ENCODE results near the gene CAPN8. TPM values are rescaled to one million over a fixed set of nuclear protein-coding genes. Genes with fewer than 3 reads are reported as not detected.
A peak's percentile ranks its signal among the peaks of the same experiment; 100 is the strongest.

The CAPN8 gene
- total RNA-seq, 1 experiment from 2014 or later = not detected

DNA sequence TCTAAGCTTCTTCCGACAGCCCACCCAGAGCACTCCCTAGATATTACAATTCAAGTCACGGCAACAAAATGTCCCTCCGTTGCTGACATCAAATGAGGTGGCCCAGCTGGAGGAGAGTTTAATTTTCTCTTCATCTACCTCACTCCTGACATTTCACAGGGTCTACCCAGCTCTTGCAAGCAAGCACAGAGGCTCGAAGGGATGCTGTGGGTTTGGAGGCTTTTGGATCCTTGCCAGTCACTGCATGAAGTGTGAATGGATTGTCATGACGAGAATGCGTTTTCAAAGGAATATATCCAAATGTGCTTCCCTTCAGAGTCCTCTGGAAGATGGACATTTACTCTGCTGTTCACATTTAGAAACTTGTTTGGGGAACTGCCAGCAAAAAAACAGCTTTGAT lies 33.5 kb downstream of the CAPN8 start:
- H3K9me3 ChIP-seq (replicated peaks) = 0 out of 2 replicates have a peak, but pooled peaks cover 3% of the 10 kb centered on the region
- H3K4me1 ChIP-seq (replicated peaks) = no peaks in the 10 kb centered on the region
- H3K27ac ChIP-seq = no peak overlapping the region
- H3K27me3 ChIP-seq (replicated peaks) = peaks cover 4% of the 10 kb centered on the region
- H3K36me3 ChIP-seq = no peaks in the 10 kb centered on the region
- DNase-seq (ENCODE audit: low read depth in 1 of 2, low spot score in 2 of 2) = no peak
- H3K4me3 ChIP-seq = no peak overlapping the region

DNA sequence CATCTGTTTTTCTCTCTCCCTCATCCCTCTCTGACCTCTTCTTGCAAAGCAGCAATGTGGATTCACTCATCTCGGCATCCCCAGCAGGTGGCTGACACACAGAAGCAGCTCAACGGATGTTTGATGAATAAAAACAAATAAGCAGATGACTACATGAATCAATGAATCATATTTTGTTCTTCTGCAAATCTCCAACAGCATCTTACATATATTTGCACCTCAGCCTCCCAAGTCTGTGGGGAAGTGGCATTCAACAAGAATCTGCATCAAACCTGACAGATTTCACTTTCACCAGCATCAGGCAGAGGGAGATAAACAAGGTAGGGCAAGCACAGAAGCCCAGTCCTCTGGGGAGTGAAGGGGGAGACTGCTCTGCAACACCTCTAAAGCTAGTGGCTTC lies 34.0 kb downstream of the CAPN8 start:
- Histone ChIP-seq H3K36me3 (no peaks in the 10 kb centered on the region), H3K27me3 (replicated peaks) (peaks cover 4% of the 10 kb centered on the region), H3K27ac (no peak overlapping the region), H3K9me3 (replicated peaks) (0 out of 2 replicates have a peak, but pooled peaks cover 3% of the 10 kb centered on the region), H3K4me1 (replicated peaks) (no peaks in the 10 kb centered on the region), H3K4me3 (no peak overlapping the region)
- DNase-seq (ENCODE audit: low read depth in 1 of 2, low spot score in 2 of 2) = no peak

- Histone ChIP-seq H3K27me3 (replicated peaks) (peaks cover 4% of the 10 kb centered on the region), H3K36me3 (no peaks in the 10 kb centered on the region), H3K27ac (no peak overlapping the region), H3K4me3 (no peak overlapping the region), H3K9me3 (replicated peaks) (0 out of 2 replicates have a peak, but pooled peaks cover 3% of the 10 kb centered on the region), H3K4me1 (replicated peaks) (no peaks in the 10 kb centered on the region)
- no peak for DNase-seq (ENCODE audit: low read depth in 1 of 2, low spot score in 2 of 2)
Observed at GRCh38 chr1:223629126-223629457, 36.4 kb downstream of the CAPN8 start.

- H3K27ac ChIP-seq = no peak overlapping the region
- H3K36me3 ChIP-seq = no peaks in the 10 kb centered on the region
- no peak overlapping the region for H3K4me3 ChIP-seq
- H3K9me3 ChIP-seq (replicated peaks) = 0 out of 2 replicates have a peak, but pooled peaks cover 3% of the 10 kb centered on the region
- H3K4me1 ChIP-seq (replicated peaks) = no peaks in the 10 kb centered on the region
- peaks cover 4% of the 10 kb centered on the region for H3K27me3 ChIP-seq (replicated peaks)
- peak; percentile 18 to 56 for DNase-seq (ENCODE audit: low read depth in 1 of 2, low spot score in 2 of 2)
Observed at GRCh38 chr1:223628233-223629125, 37.0 kb downstream of the CAPN8 start.

- Histone ChIP-seq H3K9me3 (replicated peaks) (no peaks in the 10 kb centered on the region), H3K4me3 (no peak overlapping the region), H3K36me3 (no peaks in the 10 kb centered on the region), H3K27ac (no peak overlapping the region), H3K4me1 (replicated peaks) (no peaks in the 10 kb centered on the region), H3K27me3 (replicated peaks) (no peaks in the 10 kb centered on the region)
- no peak for DNase-seq (ENCODE audit: low read depth in 1 of 2, low spot score in 2 of 2)
Observed at GRCh38 chr1:223622132-223622842, 43.2 kb downstream of the CAPN8 start.

GRCh38 chr1:223621312-223621734 lies 44.2 kb downstream of the CAPN8 start:
- no peaks in the 10 kb centered on the region for H3K36me3 ChIP-seq
- no peak overlapping the region for H3K27ac ChIP-seq
- H3K9me3 ChIP-seq (replicated peaks) = no peaks in the 10 kb centered on the region
- H3K27me3 ChIP-seq (replicated peaks) = no peaks in the 10 kb centered on the region
- no peak for DNase-seq (ENCODE audit: low read depth in 1 of 2, low spot score in 2 of 2)
- H3K4me1 ChIP-seq (replicated peaks) = no peaks in the 10 kb centered on the region
- H3K4me3 ChIP-seq = no peak overlapping the region

- H3K27me3 ChIP-seq (replicated peaks) = no peaks in the 10 kb centered on the region
- no peak for DNase-seq (ENCODE audit: low read depth in 1 of 2, low spot score in 2 of 2)
- H3K27ac ChIP-seq = no peak overlapping the region
- no peaks in the 10 kb centered on the region for H3K9me3 ChIP-seq (replicated peaks)
- no peaks in the 10 kb centered on the region for H3K4me1 ChIP-seq (replicated peaks)
- no peak overlapping the region for H3K4me3 ChIP-seq
- H3K36me3 ChIP-seq = no peaks in the 10 kb centered on the region
Observed at GRCh38 chr1:223620297-223620897, 45.1 kb downstream of the CAPN8 start.

DNA sequence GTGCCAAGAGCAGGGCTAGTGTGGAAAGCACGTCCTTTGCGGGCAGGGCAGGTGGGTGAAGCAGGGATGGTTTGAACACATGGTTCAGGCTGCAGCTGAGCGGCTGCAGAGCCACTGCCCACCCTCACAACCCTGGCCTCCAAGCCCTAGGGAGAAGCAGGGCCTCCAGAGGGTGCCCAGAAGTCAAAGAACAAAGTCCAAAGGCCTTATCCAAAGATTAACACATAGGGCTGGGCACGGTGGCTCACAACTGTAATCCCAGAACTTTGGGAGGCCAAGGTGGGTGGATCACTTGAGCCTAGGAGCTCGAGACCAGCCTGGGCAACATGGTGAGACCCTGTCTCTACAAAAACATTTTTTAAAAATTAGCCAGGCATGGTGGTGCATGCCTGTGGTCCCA lies 46.8 kb downstream of the CAPN8 start:
- no peak overlapping the region for H3K27ac ChIP-seq
- no peaks in the 10 kb centered on the region for H3K27me3 ChIP-seq (replicated peaks)
- H3K36me3 ChIP-seq = no peaks in the 10 kb centered on the region
- DNase-seq (ENCODE audit: low read depth in 1 of 2, low spot score in 2 of 2) = no peak
- no peaks in the 10 kb centered on the region for H3K9me3 ChIP-seq (replicated peaks)
- H3K4me3 ChIP-seq = no peak overlapping the region
- no peaks in the 10 kb centered on the region for H3K4me1 ChIP-seq (replicated peaks)

DNA sequence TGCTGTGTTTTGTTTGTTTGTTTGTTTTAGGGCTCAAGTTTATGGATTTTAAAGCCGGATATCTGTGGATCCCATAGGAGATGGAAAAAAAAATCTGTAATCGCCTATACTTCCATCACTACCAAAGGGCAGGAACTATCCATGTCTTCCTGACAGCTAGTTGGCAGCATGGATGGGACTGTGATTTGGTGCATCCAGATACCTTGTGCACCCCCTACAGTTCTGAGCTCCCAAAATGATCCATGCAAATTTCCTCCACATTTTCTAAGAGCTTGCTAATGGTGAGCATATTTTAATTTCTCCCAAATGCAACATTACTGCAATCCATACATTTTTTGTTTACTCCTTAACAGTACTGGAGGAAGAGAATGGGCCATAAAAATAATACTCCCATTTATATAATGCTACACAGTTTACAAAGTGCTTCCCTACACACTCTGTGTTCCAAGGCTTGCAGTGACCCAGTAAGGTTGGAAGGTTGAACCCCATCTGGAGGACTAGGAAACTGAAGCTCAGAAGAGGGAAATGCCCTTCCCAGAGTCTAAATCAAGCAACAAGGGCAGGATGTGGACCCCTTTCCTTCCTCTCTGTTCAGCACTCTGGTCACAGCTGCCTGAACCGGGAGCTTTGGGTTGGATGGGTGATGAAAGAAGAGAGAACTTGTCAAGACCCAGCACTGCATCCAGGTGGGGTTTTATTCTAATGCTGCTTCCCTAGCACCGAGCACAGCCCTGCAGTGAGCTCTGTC lies 48.0 kb downstream of the CAPN8 start:
- H3K4me3 ChIP-seq = no peak overlapping the region
- H3K27me3 ChIP-seq (replicated peaks) = no peaks in the 10 kb centered on the region
- DNase-seq (ENCODE audit: low read depth in 1 of 2, low spot score in 2 of 2) = no peak
- no peaks in the 10 kb centered on the region for H3K9me3 ChIP-seq (replicated peaks)
- H3K4me1 ChIP-seq (replicated peaks) = no peaks in the 10 kb centered on the region
- no peaks in the 10 kb centered on the region for H3K36me3 ChIP-seq
- no peak overlapping the region for H3K27ac ChIP-seq

DNA sequence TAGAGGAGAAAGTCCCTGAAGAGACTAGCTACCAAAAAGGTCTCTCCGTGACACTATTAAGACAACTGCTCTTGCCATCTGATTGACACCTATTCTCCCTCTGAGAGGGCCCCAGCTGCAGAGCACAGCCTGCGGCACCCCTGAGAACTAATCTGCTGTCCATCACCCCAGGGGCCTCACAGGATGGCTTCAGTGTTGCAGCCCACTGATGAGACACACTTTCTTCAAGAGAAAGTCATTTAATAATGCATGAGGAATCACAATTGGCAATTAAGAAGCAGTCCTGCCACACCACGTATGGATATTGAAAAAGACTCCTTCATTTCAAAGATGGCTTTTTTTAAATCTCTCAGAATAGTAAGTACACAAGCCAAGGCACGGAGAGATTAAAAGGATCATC lies 48.9 kb downstream of the CAPN8 start:
- H3K27me3 ChIP-seq (replicated peaks) = no peaks in the 10 kb centered on the region
- H3K4me1 ChIP-seq (replicated peaks) = no peaks in the 10 kb centered on the region
- no peak overlapping the region for H3K27ac ChIP-seq
- no peaks in the 10 kb centered on the region for H3K36me3 ChIP-seq
- no peaks in the 10 kb centered on the region for H3K9me3 ChIP-seq (replicated peaks)
- no peak for DNase-seq (ENCODE audit: low read depth in 1 of 2, low spot score in 2 of 2)
- H3K4me3 ChIP-seq = no peak overlapping the region

DNA sequence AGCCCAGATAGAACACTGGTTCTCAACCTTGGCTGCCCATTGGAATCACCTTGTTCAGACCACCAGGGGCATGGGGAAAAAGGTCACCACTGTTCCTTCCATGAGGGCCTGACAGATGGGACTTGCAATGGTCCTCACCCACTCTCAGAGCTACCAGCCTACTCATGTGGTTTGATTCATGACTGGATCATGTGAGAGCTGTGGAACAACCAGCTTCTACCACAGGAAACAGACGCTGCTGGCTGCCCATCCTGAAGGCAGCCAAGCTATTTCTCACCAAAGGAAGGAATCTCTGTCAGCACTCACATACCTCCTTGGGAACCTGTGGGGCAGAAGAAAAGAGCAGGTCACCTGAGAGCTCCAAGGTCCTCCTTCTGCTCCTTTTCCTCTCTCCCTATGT lies 53.6 kb downstream of the CAPN8 start:
- no peaks in the 10 kb centered on the region for H3K36me3 ChIP-seq
- H3K4me1 ChIP-seq (replicated peaks) = no peaks in the 10 kb centered on the region
- no peak for DNase-seq (ENCODE audit: low read depth in 1 of 2, low spot score in 2 of 2)
- H3K4me3 ChIP-seq = no peak overlapping the region
- no peak overlapping the region for H3K27ac ChIP-seq
- H3K27me3 ChIP-seq (replicated peaks) = no peaks in the 10 kb centered on the region
- no peaks in the 10 kb centered on the region for H3K9me3 ChIP-seq (replicated peaks)

GRCh38 chr1:223609977-223610376 lies 55.5 kb downstream of the CAPN8 start:
- Histone ChIP-seq H3K4me3 (no peak overlapping the region), H3K9me3 (replicated peaks) (no peaks in the 10 kb centered on the region), H3K36me3 (no peaks in the 10 kb centered on the region), H3K4me1 (replicated peaks) (no peaks in the 10 kb centered on the region), H3K27ac (no peak overlapping the region), H3K27me3 (replicated peaks) (no peaks in the 10 kb centered on the region)
- no peak for DNase-seq (ENCODE audit: low read depth in 1 of 2, low spot score in 2 of 2)

- Histone ChIP-seq H3K36me3 (no peaks in the 10 kb centered on the region), H3K4me1 (replicated peaks) (no peaks in the 10 kb centered on the region), H3K27ac (no peak overlapping the region), H3K27me3 (replicated peaks) (no peaks in the 10 kb centered on the region), H3K9me3 (replicated peaks) (no peaks in the 10 kb centered on the region), H3K4me3 (no peak overlapping the region)
- no peak for DNase-seq (ENCODE audit: low read depth in 1 of 2, low spot score in 2 of 2)
Observed at GRCh38 chr1:223609066-223609465, 56.4 kb downstream of the CAPN8 start.

Measured in SJSA1 (cell line).